ENCODE data around the gene FSTL4. TPM values are rescaled to one million over a fixed set of nuclear protein-coding genes. Genes with fewer than 3 reads are reported as not detected.

FSTL4 gene
- total RNA-seq, 1 experiment from 2014 or later: not detected

- BruUV-seq (replicated peaks): no TSS peak
- CTCF ChIA-PET: interaction anchor here (0.9 to 1.9 kb wide), 3 partner anchors 41 to 136 kb away, joined by 3 to 18 read pairs (median 4); no protein-coding TSS in a partner anchor
These were observed 365.8 kb downstream of the FSTL4 start for GRCh38 chr5:133246376-133247150.

DNA sequence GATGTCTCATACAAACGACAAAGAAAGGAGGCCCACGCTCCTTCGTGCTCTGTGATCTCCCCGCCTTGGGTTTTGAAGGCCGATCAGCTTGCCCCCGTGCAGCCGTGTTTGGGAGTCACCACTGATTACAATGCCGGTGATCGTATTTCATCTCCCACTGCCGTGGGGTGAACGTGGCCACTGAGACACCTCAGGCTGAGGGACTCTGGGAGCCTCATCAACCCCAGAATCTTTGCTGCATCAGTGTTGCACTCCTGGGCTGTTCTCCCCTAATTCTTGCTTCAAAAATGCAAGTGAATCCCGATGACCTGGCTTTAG is 366.3 kb downstream of the FSTL4 start:
- CTCF ChIA-PET: interaction anchor here (0.6 to 1.4 kb wide), 4 partner anchors 13 to 132 kb away, joined by 3 to 4 read pairs (median 3); no protein-coding TSS in a partner anchor
- Mint-ChIP-seq H3K36me3 (ENCODE audit: insufficient read depth, unreplicated experiment) (peaks cover 4% of the 10 kb centered on the region), H3K27me3 (ENCODE audit: unreplicated experiment) (no peaks in the 10 kb centered on the region), H3K4me3 (ENCODE audit: low read depth, unreplicated experiment) (no peak overlapping the region), H3K4me1 (ENCODE audit: low read depth, unreplicated experiment) (peaks cover 35% of the 10 kb centered on the region), H3K9me3 (ENCODE audit: low read depth, unreplicated experiment) (no peaks in the 10 kb centered on the region), H3K27ac (ENCODE audit: unreplicated experiment) (no peak overlapping the region)
- intact Hi-C loops (cut with micrococcal nuclease; ENCODE audit: unreplicated experiment): loop anchor here (5.0 kb wide), 1 partner anchor 41 kb away; no protein-coding TSS in a partner anchor
- BruUV-seq (replicated peaks): no TSS peak
- TF ChIP-seq CTCF (IDR thresholded peaks at IDR 0.05; ENCODE audit: unreplicated experiment): no peak
- no peak for DNase-seq

More at GRCh38 chr5:133246376-133247150, 365.8 kb downstream of the FSTL4 start:
- no peak overlapping the region for H3K4me3 Mint-ChIP-seq (ENCODE audit: low read depth, unreplicated experiment)
- DNase-seq: no peak
- H3K4me1 Mint-ChIP-seq (ENCODE audit: low read depth, unreplicated experiment): peaks cover 41% of the 10 kb centered on the region
- TF ChIP-seq CTCF (IDR thresholded peaks at IDR 0.05; ENCODE audit: unreplicated experiment): no peak
- no peaks in the 10 kb centered on the region for H3K9me3 Mint-ChIP-seq (ENCODE audit: low read depth, unreplicated experiment)
- intact Hi-C loops (cut with micrococcal nuclease; ENCODE audit: unreplicated experiment): loop anchor here (5.0 kb wide), 1 partner anchor 41 kb away; no protein-coding TSS in a partner anchor
- H3K36me3 Mint-ChIP-seq (ENCODE audit: insufficient read depth, unreplicated experiment): peaks cover 4% of the 10 kb centered on the region
- no peak overlapping the region for H3K27ac Mint-ChIP-seq (ENCODE audit: unreplicated experiment)
- no peaks in the 10 kb centered on the region for H3K27me3 Mint-ChIP-seq (ENCODE audit: unreplicated experiment)

DNA sequence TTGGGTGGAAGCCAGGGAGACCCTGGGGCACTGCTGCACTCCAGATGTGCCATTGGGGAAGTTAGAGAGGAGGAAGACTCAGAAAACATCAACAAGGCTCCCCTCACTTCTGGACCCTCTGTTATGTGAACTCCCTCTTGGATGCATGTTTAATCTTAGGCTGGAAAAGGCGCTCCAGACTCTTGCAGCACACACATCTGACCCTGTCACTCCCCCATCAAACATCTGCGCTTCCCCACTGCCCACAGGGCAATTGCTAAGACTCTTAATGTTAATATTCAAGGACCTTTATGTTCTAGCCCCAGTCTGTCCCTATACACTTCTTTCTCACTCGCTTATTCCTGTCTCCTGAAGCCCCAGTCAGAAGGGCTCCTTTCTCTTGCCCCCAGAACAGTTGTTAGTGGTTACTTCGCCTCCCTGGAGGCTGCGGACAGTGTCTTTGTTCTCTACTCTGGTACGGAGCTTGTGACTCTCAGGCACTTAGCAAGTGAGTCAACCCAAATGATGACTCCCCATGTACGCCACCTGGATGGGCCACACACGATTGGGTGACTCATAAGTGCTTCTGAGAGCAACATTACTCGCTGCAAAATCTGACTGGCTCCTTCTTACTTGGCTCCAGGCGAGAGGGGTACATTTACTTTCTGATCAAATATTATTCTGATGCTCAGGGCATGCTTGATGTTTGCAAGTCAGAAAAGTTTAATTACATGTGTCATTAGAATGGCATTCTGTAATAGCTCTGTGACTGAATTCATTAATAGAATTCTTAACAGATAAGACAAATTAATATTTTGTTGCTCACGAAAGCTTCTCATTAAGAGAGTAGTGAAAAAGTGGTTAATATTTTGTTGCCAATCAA is 366.9 kb downstream of the FSTL4 start:
- Mint-ChIP-seq H3K27ac (ENCODE audit: unreplicated experiment) (peak overlapping the region; percentile 18), H3K36me3 (ENCODE audit: insufficient read depth, unreplicated experiment) (peaks cover 8% of the 10 kb centered on the region), H3K4me1 (ENCODE audit: low read depth, unreplicated experiment) (peaks cover 30% of the 10 kb centered on the region), H3K4me3 (ENCODE audit: low read depth, unreplicated experiment) (no peak overlapping the region), H3K27me3 (ENCODE audit: unreplicated experiment) (no peaks in the 10 kb centered on the region), H3K9me3 (ENCODE audit: low read depth, unreplicated experiment) (no peaks in the 10 kb centered on the region)
- intact Hi-C loops (cut with micrococcal nuclease; ENCODE audit: unreplicated experiment): loop anchor here (5.0 kb wide), 1 partner anchor 42 kb away; no protein-coding TSS in a partner anchor
- TF ChIP-seq CTCF (IDR thresholded peaks at IDR 0.05; ENCODE audit: unreplicated experiment): no peak
- BruUV-seq (replicated peaks): no TSS peak
- CTCF ChIA-PET: interaction anchor here (0.6 to 1.4 kb wide), 5 partner anchors 12 to 131 kb away, joined by 3 to 5 read pairs (median 3); no protein-coding TSS in a partner anchor
- DNase-seq: peak; percentile 77

GRCh38 chr5:133244242-133244641 is 368.1 kb downstream of the FSTL4 start:
- H3K4me3 Mint-ChIP-seq (ENCODE audit: low read depth, unreplicated experiment): no peak overlapping the region
- H3K4me1 Mint-ChIP-seq (ENCODE audit: low read depth, unreplicated experiment): peaks cover 23% of the 10 kb centered on the region
- no TSS peak for BruUV-seq (replicated peaks)
- no peak overlapping the region for H3K27ac Mint-ChIP-seq (ENCODE audit: unreplicated experiment)
- H3K9me3 Mint-ChIP-seq (ENCODE audit: low read depth, unreplicated experiment): no peaks in the 10 kb centered on the region
- no peaks in the 10 kb centered on the region for H3K27me3 Mint-ChIP-seq (ENCODE audit: unreplicated experiment)
- H3K36me3 Mint-ChIP-seq (ENCODE audit: insufficient read depth, unreplicated experiment): peaks cover 14% of the 10 kb centered on the region
- DNase-seq: no peak
- CTCF ChIA-PET: interaction anchor here (0.6 to 0.9 kb wide), 4 partner anchors 23 to 78 kb away, joined by 3 to 5 read pairs (median 4); no protein-coding TSS in a partner anchor
- intact Hi-C loops (cut with micrococcal nuclease; ENCODE audit: unreplicated experiment): no loop called here
- TF ChIP-seq CTCF (IDR thresholded peaks at IDR 0.05; ENCODE audit: unreplicated experiment): no peak
